Heart left ventricle (tissue), 13 donors: ENCODE measurements around the gene CACNA1C.

Source experiments
- POLR2A ChIP-seq, 2 donors: fragments of 450-650 bp; IDR thresholded peaks; one replicate each; pipeline ENCODE4 v1.6.1; 2017; ENCODE audit warnings: antibody characterized with exemption in 2 of 2, mild to moderate bottlenecking in 2 of 2, moderate library complexity in 2 of 2
- TF ChIP-seq, protein P1 (sequence below), 12 donors: fragments of 200-600 bp; sonication (generic) in 4 of 12; IDR thresholded peaks; one replicate each; pipeline versions ENCODE4 v1.5.0 to v1.8.0; 2018 to 2022; ENCODE audit warnings: antibody characterized with exemption in 12 of 12, mild to moderate bottlenecking in 5 of 12
- donor health status: ischemic (EF 13 %, LVEDD 7.1; RV severe dilation, severe dysfunction).
- donor health status: DM: no; HTN: yes; CAD: no.
- donor health status: DM: no; HTN: no; CAD: no.
- donor health status: ischemic (EF 25% LVEDD 6.9; RV normal size, moderate dysfunction).
- donor health status: ischemic (EF 25% LVEDD 5.7; RV mildly dilated, moderate dysfunction).
- donor health status: ischemic (EF 35%, LVEDD 5.7; RV mildly dilated, moderate dysfunction).
- donor health status: nonischemic (EF 11% LVEDD 7.7; RV severe dilation, severe dysfunction).
- donor health status: DM: yes; HTN: yes; CAD: no.
- donor health status: PGD.
- donor health status: ischemic (EF 29% LVEDD 5.4; RV normal size, mild dysfunction).
- donor health status: nonischemic (EF 23%, LVEDD 6.1; RV moderate dilation, normal function).

DNA sequence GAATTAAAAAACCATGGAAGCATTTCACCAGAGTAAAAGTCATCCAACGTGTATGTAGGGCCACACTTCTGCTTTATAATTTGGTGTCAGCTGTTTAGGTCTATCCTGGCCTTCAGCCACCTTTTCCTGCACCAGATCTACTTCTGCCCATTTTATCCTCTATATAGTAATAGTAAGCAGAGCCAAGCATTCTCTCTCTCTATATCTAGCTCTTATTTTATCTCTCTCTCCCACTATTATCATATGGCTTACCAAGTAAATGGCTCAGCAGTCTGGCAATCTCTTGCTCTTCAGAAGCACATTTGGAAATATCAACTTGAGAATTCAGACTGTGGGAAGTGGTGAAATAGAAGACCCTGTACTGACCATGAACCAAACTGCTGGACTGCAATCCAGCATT lies 657.9 kb downstream of the CACNA1C start:
- no peak for TF ChIP-seq POLR2A (IDR thresholded peaks at IDR 0.05)
- TF ChIP-seq, protein P1, sequence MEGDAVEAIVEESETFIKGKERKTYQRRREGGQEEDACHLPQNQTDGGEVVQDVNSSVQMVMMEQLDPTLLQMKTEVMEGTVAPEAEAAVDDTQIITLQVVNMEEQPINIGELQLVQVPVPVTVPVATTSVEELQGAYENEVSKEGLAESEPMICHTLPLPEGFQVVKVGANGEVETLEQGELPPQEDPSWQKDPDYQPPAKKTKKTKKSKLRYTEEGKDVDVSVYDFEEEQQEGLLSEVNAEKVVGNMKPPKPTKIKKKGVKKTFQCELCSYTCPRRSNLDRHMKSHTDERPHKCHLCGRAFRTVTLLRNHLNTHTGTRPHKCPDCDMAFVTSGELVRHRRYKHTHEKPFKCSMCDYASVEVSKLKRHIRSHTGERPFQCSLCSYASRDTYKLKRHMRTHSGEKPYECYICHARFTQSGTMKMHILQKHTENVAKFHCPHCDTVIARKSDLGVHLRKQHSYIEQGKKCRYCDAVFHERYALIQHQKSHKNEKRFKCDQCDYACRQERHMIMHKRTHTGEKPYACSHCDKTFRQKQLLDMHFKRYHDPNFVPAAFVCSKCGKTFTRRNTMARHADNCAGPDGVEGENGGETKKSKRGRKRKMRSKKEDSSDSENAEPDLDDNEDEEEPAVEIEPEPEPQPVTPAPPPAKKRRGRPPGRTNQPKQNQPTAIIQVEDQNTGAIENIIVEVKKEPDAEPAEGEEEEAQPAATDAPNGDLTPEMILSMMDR (IDR thresholded peaks at IDR 0.05) = no peak
